Thyroid gland (tissue), 4 donors: ENCODE data around the gene MORN1.

Source experiments
- CTCF ChIP-seq, 6 experiments: fragments of 200-600 bp in 3 of 6; fragments of 450-650 bp in 3 of 6; sonication (generic) in 3 of 6; IDR thresholded peaks; one replicate each; pipeline ENCODE4 v1.5.1; 2016 to 2019; ENCODE audit warnings: antibody characterized with exemption in 6 of 6, mild to moderate bottlenecking in 2 of 6, inconsistent platforms in 1 of 6, moderate library complexity in 1 of 6
- POLR2A ChIP-seq, 2 donors: fragments of 450-650 bp; IDR thresholded peaks; one replicate each; pipeline ENCODE4 v1.6.1; 2017; ENCODE audit warnings: antibody characterized with exemption in 2 of 2, mild to moderate bottlenecking in 2 of 2, moderate library complexity in 1 of 2

DNA sequence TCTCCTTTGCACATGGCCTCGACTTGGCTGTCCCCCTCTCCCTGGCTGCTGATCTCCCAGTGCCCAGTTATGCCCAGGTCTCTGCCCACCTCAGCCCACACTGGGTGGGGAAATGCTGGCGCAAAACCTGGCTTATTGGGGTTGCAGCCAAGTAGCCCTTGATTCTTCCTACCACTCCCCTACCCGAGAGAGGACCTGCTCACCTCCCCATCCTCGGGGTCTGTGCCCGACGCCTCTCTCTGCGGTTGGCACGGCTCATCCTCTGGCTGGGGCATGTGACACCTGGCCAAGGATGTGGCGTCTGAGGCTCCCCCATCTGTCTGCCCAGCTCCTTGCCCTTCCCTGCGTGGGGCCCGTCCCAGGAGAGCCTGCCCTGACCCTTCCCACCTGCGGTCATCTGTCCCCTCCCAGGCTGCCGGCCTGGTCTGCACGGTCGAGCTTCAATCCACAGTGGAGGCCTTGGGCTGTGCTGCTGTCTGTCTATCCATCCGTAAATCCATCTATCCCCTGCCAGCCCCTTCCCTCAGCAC is 27.5 kb upstream of the MORN1 start:
- TF ChIP-seq CTCF (IDR thresholded peaks at IDR 0.05) (no peak), POLR2A (IDR thresholded peaks at IDR 0.05) (no peak)
